Measurements from ENCODE around the gene ATP1A2.
A peak's percentile ranks its signal among the peaks of the same experiment; 100 is the strongest.

Gene ATP1A2

DNA sequence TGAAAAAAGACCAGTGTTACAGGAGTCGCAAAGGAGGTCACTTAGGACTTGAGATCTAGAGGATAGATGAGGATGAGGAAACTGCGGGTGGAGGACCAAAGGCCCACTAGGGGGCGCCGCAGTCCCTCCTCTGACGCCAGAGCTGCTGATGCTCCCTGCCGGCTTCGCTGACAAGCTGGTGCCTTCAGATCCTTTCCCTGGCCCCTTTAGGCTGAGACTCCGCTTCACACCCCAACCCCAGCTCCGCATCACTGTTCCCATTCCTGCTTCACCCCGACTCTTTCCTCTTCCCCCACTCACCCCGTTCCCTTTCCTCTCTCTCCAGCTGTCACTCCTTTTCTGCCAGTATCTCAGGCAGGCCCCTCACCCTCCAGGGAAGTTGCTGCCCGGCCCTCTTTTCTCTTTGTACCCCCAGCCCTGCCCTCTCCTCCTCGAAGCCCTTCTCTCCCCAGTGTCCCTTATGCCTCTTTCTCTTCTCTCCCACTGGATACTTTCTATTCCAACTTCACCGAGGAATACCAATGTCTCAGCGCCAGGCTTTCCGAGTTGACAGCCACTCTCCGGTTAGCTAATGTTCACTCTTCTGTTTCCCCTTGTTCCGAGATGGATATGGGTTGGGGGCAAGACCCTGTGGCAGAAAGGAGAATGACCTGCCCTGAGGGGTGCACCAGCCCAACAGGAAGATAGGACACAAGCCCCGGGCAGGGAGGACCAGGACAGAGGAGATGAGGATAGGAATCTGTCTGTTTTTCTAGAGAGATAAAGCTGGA is 29.7 kb upstream of the ATP1A2 start:
- peak; percentile 67 for DNase-seq (ENCODE audit: low read depth)

DNA sequence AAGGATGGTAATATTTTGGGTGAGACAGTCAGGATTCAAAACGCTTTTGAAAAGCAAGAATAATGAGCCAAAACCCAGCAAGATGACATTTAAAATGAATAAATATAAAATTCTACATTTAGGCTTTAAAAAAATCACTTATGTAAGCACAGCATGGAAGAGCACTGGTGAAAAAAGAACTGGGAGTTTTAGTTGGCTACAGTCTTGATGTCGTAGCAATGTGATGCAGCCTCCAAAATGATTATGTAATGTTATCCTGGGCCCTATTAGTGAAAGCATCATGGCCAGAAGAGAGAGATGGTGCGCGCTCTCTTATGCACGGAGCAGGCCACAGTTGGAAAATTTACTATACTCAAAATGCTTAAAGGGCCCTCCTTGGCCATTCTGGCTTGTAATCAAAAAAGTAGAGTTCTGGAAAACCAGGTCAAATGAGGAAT is 29.1 kb upstream of the ATP1A2 start:
- no peak for DNase-seq (ENCODE audit: low read depth)

DNA sequence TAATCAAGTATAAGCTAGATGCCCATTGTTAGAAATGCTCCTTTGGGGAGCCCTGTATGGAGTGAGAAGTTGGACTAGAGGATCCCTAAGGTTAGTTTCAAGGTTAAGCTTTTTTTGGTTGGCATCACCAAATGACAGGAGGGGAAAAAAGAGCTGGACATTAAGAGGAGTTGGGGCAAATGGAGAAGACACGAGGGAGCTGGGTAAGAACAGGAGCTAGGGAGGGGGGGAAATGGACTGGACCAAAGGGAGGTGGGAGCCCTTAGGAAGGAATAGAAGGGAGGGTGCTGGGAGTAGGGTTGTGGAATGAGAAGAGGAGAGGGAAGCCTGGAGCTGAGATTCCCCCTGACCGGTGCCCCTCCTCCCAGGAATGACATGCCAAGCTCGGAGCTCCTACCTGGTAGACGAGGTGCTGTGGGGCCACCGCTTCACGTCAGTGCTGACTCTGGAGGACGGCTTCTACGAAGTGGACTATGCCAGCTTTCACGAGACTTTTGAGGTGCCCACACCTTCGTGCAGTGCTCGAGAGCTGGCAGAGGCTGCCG is 28.4 kb upstream of the ATP1A2 start:
- DNase-seq (ENCODE audit: low read depth) = no peak

DNA sequence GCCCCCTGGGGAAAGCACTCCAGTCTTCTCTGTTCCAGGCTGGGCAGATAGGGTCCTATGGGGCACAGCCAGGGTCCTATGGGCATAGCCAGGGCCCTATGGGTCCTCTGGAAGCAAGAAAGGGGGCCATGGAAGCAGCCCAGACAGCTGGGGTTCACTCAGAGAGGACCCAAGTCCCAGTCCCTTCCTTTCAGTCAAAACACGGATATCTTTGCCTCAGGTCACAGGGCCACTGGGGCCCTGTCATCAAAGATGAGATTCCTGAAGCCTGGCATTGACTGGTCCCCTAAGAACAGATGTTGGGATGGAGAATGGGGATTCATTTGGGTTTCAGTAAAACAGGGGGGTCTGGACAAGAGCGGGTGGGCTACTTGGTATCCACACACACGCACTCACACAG is 25.7 kb upstream of the ATP1A2 start:
- no peak for DNase-seq (ENCODE audit: low read depth)

DNA sequence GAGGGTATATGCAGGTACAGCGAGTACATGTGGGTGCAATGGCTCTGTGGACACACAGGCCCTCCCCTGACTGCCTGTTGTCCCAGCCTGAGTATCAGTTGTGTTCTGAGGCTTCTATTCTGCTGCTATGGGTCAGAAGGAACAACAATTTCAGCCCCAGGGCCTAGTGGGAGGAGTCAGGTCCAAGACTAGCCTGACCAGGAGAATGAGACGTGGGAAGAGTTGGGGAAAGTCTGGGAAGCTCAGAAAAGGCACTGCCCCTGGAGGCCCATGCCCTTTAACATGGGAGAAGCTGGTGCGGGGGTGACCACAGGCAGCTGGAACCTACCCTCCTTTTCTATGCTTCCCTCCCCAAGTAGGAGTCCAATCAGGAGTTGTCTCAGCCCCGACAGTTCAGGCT is 24.8 kb upstream of the ATP1A2 start:
- no peak for DNase-seq (ENCODE audit: low read depth)

DNA sequence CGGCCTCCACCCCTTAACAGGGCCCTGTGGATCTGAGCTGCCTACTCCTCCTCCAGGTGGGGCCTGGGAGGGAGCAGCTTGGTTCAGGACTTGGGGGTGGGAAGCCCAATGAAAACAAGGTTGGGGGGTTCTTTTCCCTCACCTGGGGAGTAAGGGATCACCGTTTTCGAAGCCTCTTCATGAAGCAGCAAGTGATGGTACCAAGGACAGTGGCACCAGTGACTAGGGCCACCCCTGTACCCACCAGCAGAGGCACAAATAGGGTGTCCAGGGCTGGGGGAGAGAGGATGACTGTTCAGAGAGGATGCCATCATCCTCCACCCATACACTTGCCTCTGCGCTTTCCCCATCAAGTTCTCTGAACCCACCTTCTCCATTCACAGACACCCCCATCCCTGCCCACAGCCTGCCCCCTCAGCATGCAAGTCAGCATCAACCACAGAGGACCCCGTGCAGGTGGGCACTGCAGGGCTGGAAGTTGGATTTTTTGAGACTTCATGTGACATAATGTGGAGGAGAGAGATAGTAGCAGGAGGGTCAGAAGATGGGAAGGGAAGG is 23.8 kb upstream of the ATP1A2 start:
- DNase-seq (ENCODE audit: low read depth) = no peak

DNA sequence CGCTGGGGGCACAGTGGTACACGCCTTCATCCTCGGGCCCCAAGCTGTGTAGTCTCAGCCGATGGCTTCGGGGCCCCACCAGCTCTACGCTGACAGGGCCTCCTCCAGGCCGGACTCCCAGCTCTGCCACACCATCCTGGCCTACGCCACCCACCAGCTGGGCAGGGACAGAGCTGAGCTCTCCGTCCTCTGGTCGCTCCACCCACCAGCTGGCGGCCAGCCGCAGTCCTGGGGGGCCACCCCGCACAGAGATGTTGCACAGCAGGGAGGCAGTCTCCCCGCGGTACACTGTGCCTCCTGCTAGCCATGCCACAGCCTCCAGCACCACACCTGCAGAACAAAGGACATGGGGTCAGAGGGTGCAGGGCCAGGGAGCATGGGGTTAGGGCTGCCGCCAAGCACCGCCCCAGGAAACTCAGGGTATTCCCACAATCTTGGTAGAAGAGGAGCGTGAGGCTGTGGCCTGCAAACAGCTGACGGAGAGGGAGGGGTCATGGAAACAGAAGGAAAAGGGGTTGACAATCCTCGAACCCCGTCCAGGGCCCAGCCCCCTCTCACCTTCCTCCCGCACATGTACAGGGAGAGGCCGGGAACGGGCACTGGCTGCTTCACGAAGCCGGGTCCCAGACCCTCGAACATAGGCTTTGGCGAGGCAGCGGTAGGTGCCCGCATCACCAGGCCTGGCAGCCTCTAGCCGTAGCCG is 23.0 kb upstream of the ATP1A2 start:
- no peak for DNase-seq (ENCODE audit: low read depth)

DNA sequence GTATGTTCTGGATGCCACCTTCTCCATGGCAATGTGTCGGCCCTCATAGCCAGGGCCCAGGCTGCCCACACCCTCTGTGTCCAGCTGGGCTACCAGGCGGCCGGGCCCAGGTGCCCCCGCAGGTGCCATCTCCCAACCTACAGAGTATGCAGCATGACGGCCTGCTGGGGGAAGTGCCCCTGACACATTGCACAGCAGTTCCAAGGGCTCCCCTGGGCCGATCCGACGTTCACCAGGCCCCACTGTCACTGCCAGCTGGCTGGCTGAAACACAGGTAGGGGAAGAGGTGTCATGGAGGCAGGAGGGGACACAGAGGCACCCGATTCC is 22.5 kb upstream of the ATP1A2 start:
- no peak for DNase-seq (ENCODE audit: low read depth)

DNA sequence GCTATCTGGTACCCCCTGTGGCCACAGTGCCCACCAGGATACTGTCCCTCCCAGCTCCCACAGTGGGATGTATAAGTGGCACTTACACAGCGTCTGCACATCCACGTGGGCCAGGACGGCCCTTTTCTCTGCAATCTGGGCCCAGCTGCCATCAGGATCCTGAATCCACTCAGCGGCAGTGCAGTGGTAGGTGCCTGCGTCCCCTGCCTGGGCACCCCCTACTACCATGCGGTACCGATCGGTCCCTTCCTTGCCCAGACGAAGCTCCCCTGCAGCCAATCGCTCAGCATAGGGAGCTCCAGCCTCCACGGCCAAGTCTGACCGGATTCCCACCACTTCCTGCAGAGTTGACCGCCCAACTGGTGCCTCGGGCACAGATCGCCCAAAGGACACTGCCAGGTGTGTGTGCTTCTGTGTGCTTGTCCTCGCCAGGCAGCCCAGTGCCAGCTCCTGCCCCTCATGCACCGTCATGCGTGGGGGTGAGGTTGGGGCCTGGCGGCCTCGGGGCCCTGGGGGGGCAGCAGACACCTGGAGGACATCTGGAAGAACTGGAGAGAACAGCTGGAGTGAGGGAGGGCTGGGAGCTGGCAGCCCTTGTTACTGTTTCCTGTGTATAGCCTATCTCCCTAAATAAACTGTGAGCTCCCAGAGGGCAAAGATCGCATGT is 21.8 kb upstream of the ATP1A2 start:
- DNase-seq (ENCODE audit: low read depth) = no peak

DNA sequence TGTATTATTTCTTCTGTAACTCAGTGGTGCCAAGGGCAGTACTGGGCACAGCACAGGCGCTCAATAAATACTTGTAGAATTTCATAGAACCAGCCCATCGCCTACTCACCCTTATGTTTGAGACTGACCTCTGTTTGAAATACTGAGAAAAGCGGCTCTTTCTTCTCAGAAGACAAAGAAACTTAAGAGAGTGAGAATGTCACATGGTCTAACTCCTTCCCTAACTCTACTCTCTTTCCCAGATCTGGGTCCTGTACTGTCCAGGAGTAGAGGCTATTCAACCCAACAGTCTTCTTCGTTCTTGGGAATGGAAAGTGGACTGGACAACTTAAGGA is 21.3 kb upstream of the ATP1A2 start:
- DNase-seq (ENCODE audit: low read depth) = no peak

DNA sequence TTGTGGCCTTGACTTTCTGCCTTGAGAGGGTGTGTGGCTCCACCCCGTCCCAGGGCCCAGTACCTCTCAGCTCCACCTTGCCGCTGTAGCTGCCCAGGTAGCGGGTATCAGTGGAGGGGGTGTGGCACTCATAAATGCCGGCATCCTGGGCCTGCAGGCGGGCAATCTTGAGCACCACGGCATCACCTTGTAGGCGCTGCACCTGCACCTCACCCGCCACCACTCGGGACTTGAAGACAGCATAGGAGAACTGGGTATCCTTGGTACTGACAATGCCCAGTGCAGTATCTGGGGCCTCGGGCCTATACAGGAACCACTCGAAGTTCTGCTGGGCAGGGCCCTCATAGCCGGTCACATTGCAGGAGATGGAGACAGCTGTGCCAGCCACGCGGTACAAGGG is 20.8 kb upstream of the ATP1A2 start:
- no peak for DNase-seq (ENCODE audit: low read depth)

DNA sequence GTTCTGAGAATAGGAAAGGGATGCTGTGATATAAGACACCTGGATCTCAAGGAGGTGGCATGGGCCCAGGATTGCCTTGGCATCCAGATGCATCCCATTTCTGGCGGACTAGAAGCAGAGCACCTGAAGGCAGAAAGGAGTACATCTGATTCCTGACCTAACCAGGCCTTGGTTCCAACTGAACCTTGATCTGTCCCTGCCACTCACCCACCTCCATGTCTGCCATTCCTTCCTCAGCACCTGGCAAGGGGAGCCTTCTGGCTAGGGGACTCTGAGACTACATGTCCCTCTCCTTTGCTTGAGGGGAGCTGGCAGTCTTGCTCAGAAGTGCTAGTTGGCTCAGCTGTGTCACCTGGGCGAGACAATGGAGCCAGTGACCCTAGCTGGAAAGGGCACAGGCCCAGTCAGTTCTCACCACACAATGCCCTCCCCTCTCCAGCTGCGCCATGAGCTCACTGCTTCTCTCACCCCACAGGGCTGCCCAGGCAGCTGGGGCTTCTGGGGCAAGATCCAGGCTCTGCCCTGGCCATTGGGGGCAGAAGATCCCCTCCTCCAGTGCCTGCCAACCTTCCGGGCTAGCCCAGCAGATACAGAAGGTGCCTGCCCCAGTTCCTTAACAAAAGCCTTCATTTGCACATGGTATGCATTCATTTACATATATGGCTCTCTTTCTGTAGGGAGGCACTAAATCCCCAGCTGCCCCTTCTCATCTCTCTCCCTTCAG is 20.0 kb upstream of the ATP1A2 start:
- DNase-seq (ENCODE audit: low read depth) = no peak

DNA sequence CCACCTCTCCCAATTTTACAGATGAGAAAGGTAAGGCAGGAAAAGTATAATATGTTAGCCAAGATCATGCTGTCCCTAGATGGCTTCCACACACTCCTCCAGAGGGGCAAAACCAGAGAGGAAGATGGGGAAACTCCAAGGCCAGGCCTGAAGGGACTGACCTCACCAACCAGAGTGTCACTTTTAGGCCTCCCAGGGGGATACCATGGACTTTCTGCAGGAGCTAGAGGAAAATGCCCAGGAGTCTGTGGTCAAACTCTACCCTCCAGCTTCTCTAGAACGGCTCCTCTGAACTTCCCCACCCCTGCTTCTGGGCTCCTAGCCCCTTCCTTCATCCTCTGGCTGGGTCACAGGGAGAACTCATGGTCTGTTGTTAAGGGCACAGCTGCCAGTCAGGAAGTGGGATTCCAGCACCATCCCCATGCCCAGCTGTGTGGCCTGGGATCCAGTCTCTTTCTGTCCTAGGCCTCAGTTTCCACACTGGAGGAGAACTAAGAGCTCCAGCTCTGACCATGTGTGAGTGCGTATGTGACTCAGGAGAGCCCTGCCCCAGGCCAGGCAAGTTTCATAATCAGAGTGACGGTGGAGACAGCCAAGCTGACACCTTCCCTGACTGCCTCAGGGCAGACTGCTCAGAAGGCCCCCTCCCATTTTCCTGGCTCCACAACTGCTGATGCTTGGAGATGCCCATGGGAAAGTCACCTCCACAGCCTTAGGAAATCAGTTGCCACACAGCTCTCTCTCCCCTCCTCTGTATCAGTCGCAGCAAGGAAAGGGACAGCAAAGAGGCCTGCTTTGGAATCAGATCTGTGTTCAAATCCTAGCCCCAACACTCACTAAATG is 19.1 kb upstream of the ATP1A2 start:
- no peak for DNase-seq (ENCODE audit: low read depth)

DNA sequence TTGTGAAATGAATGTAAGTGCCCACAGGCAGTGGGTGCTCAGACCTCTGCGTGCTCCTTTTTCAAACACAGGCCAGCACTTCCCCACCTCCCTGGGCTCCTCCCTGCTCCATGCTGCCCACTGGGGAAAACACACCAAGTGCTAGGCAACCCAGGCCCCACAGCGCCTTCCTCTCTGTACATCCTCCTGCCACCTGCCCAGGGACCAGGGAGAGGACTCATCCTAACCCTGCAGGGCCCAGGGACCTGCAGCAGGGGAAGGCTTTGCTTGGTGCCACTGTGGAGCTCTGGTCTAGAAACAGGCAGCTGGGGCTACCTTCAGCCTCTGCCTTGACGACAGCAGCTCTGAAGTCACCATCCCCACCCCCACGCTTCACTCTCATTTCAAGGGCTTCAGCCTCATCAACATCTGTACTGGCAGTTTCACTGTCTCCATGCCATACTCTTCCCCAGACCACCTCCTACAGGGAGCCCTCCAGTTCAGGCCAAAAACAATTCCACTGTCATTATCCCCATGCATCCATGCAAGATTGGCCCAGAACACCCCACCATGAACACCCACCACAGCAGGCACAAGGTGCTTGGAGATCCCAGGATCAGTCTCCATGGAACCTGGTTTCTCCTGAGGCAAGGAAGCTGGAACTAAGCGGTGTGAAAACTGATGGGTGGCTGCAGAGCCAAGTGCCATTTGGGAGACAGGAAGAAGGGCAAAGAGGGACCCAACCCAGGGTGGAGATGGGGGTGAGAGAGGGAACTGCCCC is 18.2 kb upstream of the ATP1A2 start:
- DNase-seq (ENCODE audit: low read depth) = no peak

DNA sequence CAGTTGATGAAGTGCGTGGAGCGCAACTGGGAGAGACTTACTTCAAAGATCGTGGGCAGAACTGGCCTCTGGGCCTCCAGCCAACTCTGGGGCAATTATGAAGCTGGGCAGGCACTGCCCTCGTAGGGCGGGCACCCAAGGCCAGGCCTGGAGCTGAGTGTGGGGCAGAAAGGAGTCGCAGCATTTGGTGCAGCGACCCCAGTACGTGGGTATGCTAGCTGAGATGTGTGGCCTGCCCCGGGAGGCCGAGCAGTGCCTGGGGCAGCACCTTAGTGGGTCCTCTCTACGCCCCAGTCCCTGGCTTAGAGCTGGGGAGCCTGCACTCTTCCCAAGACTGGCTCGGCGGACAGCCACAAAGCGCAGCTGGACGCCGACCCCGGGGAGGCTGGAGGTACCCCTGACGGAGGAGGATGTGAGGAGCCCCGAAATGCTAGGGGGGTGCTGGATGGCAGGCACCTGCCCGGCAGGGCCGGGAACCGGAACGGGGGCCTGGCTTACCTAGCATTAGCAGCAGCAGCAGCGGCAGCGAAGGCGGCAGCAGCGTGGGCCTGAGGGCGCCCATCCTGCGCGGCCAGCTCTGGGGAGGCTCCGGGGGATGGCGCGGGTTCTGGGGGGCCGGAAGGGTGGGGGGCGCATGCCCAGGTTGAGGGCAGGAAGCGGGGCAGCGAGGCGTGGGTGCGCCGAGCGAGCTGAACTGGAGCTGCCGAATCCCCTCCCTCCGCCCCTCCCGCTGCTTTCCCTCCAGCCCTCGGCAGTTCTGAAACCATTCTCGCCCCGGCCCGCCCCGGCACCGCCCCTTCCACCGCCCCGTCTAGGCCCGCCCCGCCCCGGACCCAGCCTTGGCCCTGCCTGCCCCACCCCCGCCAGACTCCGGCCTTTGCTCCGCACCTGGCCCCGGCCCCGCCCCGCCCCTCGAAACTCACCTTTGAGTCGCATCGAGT is 17.4 kb upstream of the ATP1A2 start, which contains the start of gene IGSF8:
IGSF8 (minus strand) TSS at position 709 of the 941 bp plus-strand sequence; CDS start at position 562, 147 bp downstream.
- peak; percentile 91 for DNase-seq (ENCODE audit: low read depth)

DNA sequence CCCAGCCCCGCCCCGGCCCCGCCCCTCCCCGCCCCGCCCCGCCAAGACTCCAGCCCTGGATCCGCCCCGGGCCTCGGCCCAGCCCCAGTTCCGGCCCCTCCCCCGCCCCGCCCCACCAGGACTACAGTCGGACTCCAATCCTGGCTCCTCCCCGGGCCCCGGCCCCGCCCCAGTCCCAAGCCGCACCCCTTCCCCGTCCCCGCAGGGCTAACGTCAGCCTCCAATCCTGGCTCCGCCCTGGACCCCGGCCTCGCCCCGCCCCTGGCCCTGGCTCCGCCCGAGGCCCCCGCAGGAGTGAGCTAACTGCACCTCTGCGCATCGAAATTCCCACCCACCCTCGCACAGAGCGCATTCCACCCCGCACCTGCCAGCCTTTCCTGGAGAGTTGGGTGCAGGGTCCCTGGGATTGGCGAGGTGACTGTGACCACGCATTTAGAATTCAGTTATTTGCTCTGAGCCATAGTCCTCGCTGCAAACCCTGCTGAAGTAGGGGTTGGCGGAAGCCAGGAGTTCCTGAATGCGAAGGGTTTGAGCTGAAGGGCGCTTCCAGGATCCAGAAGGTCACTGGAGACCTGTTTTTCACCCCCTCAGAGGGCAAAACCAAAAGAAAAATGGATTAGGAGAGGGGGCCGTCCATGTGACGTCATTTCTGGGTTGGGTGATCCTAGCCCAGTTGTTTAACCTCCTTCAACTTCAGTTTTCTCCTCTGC is 16.6 kb upstream of the ATP1A2 start:
- peak; percentile 98 for DNase-seq (ENCODE audit: low read depth)

DNA sequence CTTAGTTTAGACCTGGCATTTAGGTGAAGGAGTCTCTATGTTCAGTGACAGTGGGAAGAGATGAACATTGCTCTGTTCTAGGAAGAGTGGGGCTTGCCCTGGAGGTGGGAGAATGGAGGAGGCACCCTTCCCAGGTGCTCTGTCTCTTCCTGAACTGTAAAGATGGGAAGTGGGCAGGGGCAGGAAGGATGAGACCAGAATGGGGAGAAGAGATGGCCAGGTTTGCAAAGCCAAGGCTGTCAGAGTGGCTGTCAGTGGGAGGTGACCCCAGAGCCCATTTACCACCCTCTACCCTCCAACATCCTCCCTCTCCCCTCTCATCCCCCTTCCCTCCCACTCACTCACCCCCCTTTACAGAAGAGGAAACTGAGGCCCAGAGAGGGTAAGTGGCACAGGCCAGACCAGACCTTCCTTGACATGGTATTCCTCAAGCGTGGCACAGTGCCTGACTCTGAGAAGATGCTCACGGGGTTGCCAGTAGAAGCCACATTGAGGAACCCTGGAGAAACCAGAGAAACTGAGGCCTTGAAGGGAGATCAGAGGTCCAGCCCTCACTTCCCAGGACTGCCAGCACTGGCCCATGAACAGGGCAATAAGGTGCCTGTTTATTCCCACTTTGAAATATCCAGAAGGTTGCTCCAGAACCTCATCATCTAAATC is 15.7 kb upstream of the ATP1A2 start:
- no peak for DNase-seq (ENCODE audit: low read depth)
